ENCODE measurements around the gene AGAP1.

Gene AGAP1

DNA sequence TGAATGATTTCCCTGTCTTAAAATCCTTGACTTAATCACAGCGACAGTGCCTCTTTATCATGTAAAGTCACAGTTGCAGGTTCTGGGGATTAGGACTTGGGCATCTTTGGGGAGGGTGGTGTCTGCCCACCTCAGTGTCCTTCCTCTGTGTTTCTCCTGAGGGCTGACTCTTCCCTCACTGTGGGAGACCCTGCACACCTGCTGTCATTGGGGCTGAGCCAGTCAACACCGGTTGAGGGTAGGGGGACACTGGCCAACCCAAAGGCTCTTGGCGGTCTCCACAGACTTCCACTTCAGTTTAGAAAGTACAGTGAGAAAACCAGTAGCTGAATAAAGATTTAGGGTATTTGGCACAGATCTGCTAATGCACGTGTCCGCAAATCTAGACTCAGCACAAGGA is 36.9 kb downstream of the AGAP1 start:
- Histone ChIP-seq H3K27ac (no peak overlapping the region), H3K27me3 (replicated peaks) (no peaks in the 10 kb centered on the region), H3K4me3 (ENCODE audit: low read depth, low read length) (no peak overlapping the region), H3K36me3 (replicated peaks) (no peaks in the 10 kb centered on the region)
- no peak for DNase-seq
- in situ Hi-C loops (cut with HindIII; ENCODE audit: low pct_ligation_motif_present, low sequenced_read_pairs) = no loop called here
- TF ChIP-seq, protein P1, sequence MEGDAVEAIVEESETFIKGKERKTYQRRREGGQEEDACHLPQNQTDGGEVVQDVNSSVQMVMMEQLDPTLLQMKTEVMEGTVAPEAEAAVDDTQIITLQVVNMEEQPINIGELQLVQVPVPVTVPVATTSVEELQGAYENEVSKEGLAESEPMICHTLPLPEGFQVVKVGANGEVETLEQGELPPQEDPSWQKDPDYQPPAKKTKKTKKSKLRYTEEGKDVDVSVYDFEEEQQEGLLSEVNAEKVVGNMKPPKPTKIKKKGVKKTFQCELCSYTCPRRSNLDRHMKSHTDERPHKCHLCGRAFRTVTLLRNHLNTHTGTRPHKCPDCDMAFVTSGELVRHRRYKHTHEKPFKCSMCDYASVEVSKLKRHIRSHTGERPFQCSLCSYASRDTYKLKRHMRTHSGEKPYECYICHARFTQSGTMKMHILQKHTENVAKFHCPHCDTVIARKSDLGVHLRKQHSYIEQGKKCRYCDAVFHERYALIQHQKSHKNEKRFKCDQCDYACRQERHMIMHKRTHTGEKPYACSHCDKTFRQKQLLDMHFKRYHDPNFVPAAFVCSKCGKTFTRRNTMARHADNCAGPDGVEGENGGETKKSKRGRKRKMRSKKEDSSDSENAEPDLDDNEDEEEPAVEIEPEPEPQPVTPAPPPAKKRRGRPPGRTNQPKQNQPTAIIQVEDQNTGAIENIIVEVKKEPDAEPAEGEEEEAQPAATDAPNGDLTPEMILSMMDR (IDR thresholded peaks at IDR 0.05; ENCODE audit: low read depth, low read length, missing control alignments) = no peak

- H3K4me3 ChIP-seq (ENCODE audit: low read depth, low read length) = no peak overlapping the region
- no peak overlapping the region for H3K27ac ChIP-seq
- no peaks in the 10 kb centered on the region for H3K27me3 ChIP-seq (replicated peaks)
- TF ChIP-seq, protein P1 (IDR thresholded peaks at IDR 0.05; ENCODE audit: low read depth, low read length, missing control alignments) = no peak
- no peaks in the 10 kb centered on the region for H3K36me3 ChIP-seq (replicated peaks)
- in situ Hi-C loops (cut with HindIII; ENCODE audit: low pct_ligation_motif_present, low sequenced_read_pairs) = no loop called here
- DNase-seq = no peak
Observed at GRCh38 chr2:235532307-235532706, 38.5 kb downstream of the AGAP1 start.

DNA sequence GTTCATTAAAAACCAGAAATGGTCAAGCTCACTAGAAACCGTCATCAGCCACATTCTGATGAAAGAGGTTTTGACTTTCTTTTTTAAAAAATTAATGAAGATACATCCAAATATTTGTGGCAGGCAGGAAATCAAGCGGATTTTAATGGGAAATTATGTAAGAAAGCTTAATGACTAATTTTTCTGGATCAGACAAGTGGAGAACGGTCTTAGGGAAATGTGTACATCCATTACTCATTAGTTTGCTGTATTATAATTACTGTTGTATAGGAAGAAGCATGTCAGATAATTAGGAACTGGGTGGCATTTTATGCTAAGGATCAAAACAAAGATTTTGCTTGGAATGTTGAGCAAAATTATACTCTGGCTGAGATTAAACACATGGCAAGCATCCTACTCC is 39.4 kb downstream of the AGAP1 start:
- Histone ChIP-seq H3K4me3 (ENCODE audit: low read depth, low read length) (no peak overlapping the region), H3K27me3 (replicated peaks) (no peaks in the 10 kb centered on the region), H3K27ac (no peak overlapping the region), H3K36me3 (replicated peaks) (no peaks in the 10 kb centered on the region)
- TF ChIP-seq, protein P1 (IDR thresholded peaks at IDR 0.05; ENCODE audit: low read depth, low read length, missing control alignments) = no peak
- no peak for DNase-seq
- in situ Hi-C loops (cut with HindIII; ENCODE audit: low pct_ligation_motif_present, low sequenced_read_pairs) = no loop called here

DNA sequence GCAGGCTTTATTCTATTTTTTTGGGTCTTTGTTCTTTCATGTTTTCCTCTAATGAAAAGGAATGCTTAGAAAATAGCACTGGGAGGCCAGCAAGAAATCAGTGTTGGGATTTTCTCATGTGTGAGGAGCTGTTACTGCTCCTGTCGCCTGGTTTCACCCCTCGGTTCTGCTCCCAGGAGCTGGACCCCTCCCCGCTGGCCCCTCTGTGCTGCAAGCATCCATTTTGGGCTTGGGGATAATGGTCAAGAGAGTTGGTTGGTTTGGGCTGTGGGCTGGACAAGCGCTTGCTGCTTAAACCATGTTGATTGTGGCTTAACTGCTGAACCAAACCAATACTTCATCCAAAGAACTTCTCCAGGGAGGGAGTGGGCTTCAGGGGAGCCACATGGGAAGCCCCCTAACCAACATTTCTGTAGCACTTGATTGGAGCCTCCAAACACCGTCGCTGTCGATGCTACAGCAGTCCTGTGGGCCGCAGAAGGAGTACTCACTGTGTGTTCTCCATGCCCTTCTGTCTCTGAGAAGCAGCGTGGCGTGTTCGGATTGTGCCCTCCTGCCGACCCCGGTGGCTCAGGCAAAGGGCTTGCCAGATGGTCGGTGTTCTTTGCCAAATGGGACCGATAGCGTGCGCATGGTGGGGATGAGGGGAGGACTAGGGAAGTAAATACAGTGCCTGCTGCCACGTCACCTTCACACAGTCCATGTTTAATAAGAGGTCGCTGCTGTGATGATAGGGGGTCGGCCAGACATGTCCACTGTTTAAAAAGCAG is 40.0 kb downstream of the AGAP1 start:
- H3K4me3 ChIP-seq (ENCODE audit: low read depth, low read length) = no peak overlapping the region
- DNase-seq = no peak
- no peaks in the 10 kb centered on the region for H3K27me3 ChIP-seq (replicated peaks)
- TF ChIP-seq, protein P1 (IDR thresholded peaks at IDR 0.05; ENCODE audit: low read depth, low read length, missing control alignments) = no peak
- H3K36me3 ChIP-seq (replicated peaks) = no peaks in the 10 kb centered on the region
- in situ Hi-C loops (cut with HindIII; ENCODE audit: low pct_ligation_motif_present, low sequenced_read_pairs) = no loop called here
- no peak overlapping the region for H3K27ac ChIP-seq

DNA sequence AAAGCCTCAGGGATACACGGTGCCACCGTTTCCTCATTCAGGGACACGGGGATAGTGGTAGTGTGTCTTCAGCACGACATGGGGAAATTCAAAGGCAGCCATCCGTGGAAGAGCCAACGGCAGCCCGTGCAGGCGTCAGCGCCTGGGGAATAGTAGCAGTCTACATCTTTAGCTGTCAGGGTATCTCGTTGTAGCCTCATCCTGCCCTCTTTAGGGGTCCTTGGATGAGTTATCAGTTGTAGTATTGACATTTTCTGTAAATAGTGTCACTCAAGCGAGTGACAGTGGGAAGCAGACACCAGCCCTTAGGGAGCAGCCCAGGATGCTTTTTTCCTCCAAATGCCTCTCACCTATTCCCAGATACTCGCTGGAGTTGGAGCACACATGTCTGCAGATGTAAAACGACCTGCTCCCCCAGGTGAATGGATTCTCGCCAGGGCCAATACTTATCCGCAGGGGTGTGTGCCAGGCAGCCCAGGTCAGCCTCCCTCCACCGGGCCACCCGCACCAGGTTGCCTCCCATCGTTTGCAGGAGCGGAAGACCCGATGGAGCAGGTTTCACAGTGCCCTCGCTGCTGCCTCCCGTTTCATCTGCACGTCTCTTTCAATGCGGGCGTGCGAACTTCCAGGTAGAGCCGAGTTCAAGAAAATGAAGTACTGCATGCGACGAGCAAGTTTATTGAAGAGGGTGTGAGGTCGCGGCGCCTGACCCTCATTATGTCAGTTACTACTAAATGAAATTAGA is 41.0 kb downstream of the AGAP1 start:
- in situ Hi-C loops (cut with HindIII; ENCODE audit: low pct_ligation_motif_present, low sequenced_read_pairs) = no loop called here
- Histone ChIP-seq H3K27ac (no peak overlapping the region), H3K27me3 (replicated peaks) (no peaks in the 10 kb centered on the region), H3K36me3 (replicated peaks) (no peaks in the 10 kb centered on the region), H3K4me3 (ENCODE audit: low read depth, low read length) (no peak overlapping the region)
- no peak for DNase-seq
- TF ChIP-seq, protein P1 (IDR thresholded peaks at IDR 0.05; ENCODE audit: low read depth, low read length, missing control alignments) = no peak

All from brain microvascular endothelial cell (primary cell).